Middle frontal gyrus (tissue), 1 donor: ENCODE data around the gene DPH2.

Source experiments
- DNase-seq: peaks from one replicate; pipeline ENCODE4 v3.0.0-alpha.2; 2015; ENCODE audit warnings: low spot score; ENCODE audit errors: extremely low spot score

Gene DPH2

DNA sequence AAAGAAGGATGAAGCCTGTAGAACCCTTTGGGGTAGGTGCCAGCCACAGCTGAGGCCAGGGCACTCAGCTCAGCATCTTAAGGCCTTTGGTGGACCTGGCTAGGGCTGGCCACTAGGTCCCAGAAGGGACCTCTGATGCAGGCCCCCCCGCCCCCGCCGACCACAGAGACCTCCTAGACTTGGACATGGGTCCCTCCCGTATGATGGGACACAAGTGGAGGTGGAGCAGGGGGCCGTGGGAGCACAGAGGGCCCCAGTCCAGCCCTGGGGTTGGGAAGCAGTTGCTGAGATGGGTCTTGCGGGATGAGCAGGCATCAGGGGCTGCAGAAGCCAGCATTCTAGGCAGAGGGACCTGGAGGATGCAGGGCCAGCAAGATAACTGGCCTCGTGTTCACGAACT, 12.4 kb downstream of the DPH2 start:
- DNase-seq: no peak

DNA sequence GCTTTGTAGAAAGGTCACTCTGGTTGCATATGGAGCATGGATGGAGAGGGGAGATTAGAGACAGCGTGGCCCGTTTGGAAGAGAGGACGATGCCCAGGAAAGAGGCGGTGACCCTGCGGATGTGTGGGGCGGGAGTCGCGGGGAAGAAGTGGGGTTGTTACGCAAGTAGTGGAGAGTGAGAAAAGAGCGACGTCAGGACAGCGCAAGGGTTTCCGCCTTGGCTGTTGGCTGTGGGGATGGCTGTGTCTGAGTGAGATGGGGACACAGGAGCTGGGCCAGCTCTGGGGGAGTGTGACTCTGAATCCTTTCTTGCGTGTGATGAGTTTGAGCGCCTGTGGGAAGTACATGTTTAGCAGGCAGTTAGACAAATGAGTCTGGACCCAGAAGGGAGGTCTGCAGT, 13.0 kb downstream of the DPH2 start:
- no peak for DNase-seq

DNA sequence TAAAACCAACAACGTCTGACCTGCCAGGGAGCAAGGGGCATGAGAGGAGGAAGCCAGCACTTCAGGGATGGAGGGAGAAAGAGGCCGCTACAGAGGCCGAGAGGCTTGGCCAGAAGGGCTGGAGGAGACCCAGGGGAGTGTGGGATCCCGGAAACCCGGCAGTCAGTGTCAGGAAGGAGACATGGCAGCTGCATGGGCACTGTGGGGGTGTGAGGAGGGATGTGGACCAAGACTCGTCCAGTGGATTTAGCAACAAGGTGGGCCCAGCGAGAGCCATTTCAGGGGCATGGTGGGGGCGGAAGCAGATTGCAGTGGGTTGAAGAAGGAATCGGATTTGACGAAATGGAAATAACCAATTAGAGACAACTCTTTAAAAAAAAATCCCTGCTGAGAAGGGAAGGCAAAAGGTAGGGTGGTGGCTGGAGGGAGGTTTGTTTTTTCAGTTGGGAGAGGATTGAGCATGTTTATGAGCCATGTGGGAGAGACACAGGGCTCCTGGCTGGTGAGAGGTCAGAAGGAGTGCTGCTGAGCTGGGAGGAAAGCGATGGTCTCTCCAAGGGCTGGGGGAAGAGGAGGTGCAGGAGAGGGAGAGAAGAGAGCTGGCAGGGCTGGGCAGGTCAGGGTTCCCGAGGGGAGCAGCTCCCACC, 13.6 kb downstream of the DPH2 start:
- DNase-seq: no peak

DNA sequence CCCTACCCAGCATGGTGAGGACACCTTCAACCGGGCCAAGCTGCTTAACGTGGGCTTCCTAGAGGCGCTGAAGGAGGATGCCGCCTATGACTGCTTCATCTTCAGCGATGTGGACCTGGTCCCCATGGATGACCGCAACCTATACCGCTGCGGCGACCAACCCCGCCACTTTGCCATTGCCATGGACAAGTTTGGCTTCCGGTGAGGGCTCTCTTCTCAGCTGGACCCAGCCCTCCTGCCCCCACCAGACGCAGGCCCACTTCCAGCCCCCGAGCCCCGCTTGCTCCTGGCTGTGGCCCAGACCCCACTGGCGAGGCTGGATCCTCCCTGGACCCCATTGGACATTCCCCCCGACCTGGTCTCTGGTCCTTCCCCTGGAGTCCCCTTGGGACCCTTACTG, 15.0 kb downstream of the DPH2 start:
- no peak for DNase-seq

DNA sequence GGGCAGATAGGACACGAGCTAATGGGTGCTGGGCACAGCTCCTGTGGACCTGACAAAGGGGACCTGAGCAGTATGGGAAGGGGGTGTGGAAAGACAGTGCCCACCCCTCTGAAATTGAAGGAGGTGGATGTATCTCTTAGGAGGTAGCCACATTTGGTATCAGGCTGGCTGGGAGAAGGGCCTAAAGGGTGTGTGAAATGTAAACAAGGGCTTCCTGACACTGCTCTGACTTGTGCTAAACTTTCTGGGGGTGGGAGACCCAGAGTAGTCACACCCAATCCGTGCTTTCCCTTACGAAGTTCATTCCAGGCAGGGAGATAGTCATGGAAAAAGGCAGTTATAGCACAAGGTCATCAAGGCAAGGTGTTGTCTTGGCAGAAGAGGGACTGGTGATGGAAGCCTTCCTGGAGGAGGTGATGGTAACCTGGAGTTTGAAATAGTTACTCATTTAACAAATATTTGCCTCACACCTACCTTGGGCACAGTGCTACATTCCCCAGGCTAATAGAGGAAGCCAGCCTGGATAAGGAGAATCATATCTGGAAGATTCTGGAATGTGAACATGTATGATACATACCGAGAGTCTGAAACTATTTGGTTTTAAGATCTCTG, 16.3 kb downstream of the DPH2 start:
- no peak for DNase-seq

DNA sequence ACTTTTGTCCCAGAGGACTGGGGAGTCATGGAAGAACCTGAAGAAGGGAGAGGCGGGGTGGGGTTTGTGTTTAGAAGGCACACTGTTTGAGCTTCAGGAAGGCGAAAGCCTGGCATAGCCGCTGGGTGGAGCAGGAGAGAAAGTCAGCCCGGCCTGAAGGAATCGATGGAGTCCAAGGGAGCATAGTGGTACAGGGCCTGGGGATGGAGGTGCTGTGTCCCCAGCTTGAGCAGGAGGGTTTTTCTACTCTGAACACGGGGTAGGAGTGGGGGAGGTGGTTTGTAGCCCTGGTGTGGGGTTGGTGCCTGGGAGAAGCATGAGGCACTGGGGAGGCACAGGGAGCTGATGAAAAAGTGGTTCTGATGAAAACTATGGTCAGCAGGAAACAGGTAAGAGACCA, 16.9 kb downstream of the DPH2 start:
- DNase-seq: no peak

DNA sequence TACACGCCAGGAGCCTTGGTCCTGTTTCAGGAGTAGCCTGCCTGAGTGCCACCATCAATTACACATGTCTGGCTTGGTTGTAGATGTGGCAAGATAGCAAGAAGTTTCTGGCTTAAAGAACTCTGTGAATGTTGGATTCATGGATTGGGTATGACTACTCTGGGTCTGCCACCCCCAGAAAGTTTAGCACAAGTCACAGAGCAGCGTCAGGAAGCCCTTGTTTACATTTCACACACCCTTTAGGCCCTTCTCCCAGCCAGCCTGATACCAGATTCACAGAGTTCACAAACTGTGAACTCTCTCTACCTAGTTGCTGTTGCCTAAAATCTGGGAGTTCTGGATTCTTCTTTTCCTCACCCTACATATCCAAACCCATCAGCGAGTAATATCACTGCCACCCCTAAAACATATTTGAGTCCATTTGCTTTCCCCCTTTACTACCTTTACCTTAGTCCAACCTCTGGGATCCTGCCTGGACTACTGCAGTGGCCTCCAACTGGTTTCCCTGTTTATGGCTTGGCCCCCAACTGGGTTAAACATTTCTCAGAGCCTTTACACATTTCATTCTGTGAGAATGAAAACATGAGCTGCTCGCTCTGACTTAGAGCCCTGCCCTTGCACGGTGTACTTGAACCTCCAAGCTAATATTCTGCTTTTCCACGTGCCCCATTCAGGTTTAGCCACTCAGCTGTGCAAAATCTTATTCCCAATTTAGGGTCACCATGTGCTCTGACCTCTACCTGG, 17.5 kb downstream of the DPH2 start:
- no peak for DNase-seq

DNA sequence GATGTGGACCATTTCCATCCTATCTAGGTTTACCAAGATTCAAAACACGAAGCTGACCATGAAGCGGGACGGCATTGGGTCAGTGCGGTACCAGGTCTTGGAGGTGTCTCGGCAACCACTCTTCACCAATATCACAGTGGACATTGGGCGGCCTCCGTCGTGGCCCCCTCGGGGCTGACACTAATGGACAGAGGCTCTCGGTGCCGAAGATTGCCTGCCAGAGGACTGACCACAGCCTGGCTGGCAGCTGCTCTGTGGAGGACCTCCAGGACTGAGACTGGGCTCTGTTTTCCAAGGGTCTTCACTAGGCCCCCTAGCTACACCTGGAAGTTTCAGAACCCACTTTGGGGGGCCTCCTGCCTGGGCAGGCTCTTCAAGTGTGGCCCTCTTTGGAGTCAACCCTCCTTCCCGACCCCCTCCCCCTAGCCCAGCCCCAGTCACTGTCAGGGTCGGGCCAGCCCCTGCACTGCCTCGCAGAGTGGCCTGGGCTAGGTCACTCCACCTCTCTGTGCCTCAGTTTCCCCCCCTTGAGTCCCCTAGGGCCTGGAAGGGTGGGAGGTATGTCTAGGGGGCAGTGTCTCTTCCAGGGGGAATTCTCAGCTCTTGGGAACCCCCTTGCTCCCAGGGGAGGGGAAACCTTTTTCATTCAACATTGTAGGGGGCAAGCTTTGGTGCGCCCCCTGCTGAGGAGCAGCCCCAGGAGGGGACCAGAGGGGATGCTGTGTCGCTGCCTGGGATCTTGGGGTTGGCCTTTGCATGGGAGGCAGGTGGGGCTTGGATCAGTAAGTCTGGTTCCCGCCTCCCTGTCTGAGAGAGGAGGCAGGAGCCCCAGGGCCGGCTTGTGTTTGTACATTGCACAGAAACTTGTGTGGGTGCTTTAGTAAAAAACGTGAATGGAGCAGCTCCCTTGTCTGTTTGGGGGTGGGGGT, 20.7 kb downstream of the DPH2 start:
- DNase-seq: no peak

DNA sequence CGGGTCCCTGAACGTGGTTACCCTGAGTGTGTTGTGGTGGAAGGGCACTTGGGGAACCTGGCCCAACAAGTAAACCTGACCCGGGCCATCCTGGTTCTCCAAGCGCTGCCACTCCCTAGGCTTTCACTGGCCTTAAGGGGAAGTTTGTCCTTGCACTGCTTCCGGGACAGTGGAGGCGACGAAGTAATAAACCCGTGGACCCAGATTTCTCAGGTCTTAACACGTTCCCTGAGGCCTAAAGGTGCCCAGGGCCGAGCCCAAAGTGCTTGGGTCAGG, 21.3 kb downstream of the DPH2 start:
- no peak for DNase-seq

DNA sequence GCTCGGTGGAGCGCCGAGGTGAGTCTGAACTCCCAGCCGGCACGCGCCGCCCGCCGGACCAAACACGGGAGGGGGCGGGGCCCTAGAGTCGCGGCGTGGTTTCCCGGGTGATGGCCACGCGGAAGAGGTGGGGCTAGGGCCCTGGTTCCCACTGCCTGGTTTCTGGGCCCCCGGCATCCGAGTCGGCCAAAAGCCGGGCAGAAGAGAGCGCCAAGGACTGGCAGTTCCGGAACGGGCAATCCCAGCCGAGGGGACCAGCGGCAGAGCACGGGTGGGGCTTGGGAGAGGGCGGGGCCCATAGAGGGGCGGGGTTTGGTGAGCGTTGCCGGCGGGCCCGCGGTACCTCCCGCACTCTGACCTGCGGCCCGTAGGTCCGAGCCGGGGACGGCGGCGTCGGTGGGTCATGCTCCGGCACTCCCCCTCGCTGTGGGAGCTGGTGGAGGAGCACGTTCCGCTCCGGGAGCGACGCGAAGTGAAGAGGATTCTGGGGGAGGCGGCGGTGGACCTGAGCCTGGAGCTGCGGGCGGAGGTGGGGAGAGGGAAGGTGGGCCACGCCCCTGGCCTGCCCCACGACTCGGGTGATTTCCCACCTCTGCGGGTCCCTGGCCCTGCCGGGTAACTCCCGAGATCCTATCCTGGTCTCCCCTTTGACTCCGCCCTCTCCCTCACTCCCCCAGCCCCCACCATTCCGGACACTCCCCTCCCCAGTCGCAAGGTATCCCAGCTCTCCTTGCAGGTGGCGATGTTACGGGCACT, 21.8 kb downstream of the DPH2 start, which contains the start of gene CCDC24:
TSS of gene CCDC24 (plus strand) at position 124 of the 756 bp plus-strand sequence. CDS start at position 404, 280 bp downstream.
- peak; percentile 47 for DNase-seq

DNA sequence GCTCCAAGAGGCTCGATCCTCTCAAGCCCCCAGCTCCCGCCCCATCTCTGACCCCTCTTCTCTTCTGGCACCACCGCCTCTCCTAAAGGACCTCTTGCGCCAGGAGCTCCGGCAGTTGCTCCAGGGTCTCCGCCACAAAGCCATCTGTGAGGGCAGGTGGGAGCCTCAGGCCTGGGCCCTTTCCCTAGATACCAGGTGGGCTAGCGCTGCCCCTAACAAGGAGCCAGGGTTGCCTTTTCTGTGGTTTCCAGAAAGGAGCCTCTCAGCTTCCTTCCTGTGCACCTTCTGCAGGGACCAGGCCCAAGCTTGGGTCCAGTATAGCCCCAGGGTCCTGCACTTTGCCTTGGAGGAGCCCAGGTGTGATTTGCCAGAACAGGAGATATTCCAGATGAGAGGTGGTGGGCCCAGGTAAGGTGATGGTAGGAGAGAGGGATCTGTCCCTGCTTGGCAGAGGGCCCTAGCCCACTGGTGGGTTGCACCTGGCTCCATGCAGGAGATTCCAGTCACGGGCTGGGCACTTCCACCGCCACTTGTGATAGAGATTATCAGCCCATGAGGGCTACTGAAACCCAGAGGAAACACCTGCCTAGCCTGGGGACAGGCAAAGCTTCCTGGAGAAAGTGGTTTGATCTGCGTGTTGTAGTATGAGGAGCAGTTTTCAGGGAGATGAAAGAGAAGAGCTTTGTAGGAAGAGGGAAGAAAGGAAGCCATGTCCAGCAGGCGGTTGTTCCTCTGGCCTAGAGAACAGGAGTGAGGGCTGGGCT, 22.6 kb downstream of the DPH2 start:
- DNase-seq: no peak

DNA sequence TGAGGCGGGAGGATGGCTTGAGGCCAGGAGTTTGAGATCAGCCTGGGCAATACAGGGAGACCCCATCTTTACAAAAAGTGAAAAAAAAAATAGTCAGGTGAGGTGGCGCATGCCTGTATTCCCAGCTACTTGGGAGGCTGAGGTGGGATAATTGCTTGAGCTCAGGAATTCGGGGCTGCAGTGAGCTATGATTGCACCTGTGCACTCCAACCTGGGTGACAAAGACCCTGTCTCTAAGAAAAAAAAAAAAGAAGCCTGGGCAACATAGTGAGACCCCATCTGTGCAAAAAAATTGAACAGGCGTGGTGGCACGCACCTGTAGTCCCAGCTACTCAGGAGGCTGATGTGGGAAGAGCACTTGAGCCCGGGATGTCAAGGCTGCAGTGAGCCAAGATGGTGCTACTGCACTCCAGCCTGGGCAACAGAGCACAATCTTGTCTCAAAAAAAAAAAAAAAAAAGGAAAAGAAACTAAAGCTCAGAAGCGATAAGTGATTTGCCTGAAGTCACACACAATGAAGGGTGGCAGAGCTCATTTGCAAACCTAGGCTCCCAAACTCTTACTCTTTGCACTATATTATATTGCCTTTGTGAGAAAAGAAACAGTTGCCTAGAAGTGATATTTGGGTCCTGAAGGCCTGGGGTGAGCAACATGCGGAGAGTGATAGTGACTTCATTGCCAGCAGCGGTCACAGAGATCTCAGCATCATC, 23.6 kb downstream of the DPH2 start:
- DNase-seq: no peak

DNA sequence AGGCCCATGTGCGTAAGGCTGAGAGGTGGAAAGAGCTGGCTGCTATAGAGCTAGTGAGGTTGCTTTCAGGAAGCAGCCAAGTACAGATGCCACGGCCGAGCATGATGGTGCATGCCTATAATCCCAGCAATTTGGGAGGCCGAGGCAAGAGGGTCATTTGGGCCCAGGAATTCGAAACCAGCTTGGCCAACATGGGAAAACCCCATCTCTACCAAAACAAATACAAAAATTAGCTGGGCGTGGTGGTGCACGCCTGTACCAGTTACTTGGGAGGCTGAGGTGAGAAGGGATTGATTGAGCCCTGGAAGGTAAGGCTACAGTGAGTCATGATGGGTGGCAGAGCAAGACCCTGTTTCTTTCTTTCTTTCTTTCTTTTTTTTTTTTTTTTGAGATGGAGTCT, 24.3 kb downstream of the DPH2 start:
- no peak for DNase-seq

DNA sequence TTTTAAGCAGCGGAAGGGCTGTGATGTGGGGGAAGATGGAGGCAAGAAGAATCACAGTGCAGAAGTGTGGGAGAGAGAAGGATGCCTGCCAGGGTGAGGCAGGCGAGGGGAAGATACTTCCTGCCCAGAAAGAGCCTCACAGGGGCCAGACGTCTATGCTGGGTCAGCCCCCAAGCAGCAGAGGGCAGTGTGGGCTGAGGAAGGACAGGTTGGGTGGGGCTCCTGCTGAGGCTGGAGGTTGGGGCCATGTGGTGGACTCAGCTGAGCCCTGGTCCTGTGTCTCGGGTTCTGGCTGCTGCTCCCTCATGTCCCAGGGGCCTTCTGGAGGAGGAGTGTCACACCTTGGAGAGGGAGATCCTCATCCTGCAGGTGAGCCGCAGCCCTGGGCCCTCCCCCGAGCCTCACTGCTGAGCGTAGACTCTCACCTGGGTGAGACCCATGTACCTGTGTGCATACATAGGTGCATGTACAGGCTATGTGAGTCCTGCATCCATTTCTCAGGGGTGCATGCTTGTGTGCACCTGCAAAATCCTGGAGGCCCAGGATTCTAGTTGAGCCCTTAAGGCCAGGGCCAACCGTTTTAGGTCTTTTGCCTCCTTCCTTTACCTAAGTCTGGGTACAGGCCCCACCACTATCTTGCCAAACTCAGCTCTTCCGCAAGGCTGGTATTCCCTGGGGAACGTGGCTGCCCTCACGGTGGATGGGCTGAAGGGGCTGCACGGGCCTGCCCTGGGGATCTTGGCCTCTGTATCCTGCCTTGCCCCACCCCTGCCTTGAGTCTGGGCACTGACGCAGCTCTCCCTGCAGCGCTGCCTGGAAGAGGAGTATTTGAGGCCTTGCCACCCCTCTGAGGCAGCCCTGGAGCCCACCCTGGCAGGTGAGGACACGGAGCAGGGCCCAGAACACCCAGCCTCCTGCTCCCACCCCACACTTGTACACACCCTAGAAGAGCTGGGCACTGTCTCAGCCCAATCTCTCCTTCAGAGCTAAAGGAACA, 25.3 kb downstream of the DPH2 start:
- DNase-seq: no peak

DNA sequence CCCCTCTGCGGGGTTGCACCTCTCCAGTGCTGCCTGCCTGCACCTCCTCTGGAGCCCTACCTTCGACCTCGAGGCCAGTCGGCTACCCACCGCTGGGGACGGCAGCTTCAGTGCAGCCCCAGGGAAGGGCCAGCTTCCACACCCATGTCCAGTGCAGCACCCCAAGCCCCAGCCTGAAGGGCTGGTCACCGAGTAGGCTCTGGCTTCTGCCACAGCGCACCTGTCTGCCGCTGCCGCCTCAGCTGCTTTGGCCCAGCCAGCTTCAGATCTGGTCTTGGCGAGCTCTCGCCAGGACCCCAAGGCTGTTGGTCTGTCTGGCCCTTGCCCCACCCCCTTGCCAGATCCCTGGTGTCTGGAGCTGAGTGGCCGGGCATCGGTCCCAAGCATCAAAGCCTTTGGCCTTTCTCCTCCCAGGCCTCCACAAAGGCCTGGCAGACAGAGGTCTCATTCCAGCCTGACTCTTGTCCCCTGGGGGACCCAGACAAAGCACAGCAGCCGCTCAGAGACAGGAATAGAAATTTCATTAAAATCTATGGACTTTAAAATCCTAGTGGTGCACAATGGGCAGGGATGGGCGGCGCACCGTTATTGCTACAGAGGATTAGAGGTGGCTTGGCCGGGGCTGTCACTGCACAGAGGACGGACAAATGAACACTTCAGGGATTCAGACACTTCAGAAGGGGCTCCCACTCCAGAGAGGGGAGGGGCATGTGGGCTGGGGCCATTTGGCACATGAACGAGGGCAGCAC, 26.3 kb downstream of the DPH2 start:
- no peak for DNase-seq

DNA sequence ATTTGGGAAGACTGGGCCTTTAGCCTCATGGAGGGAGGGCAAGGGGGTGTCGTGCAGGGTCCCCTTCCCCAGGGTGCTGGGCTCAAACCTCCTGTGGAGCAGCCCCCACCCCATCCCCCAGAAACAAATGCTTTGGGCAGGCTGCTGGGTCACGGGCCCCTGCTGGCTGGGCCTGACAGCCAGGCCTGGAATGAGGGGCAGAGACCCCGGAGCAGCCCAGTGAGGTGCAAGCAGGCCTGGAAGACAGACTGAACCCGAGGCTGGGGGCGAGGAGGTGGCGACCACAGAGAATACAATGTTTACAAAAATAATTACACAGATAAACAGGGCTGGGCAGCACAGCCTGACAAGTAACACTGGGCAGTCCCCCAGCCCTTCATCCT, 26.9 kb downstream of the DPH2 start:
- DNase-seq: no peak

DNA sequence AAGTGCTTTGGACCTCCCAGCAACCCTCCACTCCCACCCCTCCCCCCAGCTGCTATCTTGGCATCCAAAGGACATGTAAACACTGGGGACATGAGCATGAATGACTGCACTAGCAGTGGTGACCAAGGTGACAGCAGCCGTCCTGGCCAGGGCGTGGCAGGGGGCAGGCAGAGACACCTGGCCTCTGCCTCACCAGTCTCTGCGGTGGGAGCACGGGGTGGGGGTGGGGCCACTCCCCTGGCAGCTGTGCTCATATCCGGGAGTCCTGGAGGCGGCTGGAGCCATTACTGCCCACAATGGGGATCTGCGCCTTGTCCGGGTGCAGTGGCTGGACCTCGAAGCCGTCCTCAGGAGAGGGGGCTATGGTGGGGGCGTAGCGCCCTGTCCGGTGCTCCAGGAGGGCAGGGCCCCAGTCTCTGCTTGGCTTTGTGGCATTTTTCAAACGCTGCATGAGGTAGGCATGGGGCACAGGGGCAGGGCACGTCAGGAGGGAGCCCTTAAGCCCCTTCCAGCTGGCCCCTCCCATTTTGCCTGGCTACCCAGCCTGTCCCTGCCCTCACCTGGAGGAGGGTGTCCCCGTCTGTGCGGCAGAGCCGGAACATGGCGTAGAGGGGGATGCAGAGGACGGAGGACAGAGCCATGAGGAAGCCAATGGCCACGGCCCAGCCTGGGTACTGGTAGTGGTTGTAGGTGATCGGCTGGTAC, 27.6 kb downstream of the DPH2 start:
- DNase-seq: no peak
